ENCODE results near the gene LRRC46. TPM values are rescaled to one million over a fixed set of nuclear protein-coding genes. Genes with fewer than 3 reads are reported as not detected.

The LRRC46 gene
- total and polyA plus RNA-seq, 9 of the 15 experiments (the other 6 are each of a cell fraction or from before 2014, with no cell fraction given): 0.39 to 1.4 (median 0.53) TPM; not detected in 1

- Histone ChIP-seq H3K79me2 (ENCODE audit: control insufficient read depth, insufficient read depth, low read length) (peaks cover 9% of the 10 kb centered on the region), H3K9me1 (ENCODE audit: control insufficient read depth, insufficient read depth, low read length) (no peaks in the 10 kb centered on the region), H3K36me3 (ENCODE audit: control insufficient read depth, insufficient read depth, low read length) (peaks cover 55% of the 10 kb centered on the region; the same call in 2 of the 3 replicates), H2AFZ (ENCODE audit: low read depth, low read length) (no peak overlapping the region), H3K4me1 (replicated peaks in 1 of 2; ENCODE audit: control insufficient read depth in 2 of 2, insufficient read depth in 2 of 2, low read length in 2 of 2) (peaks cover 13 to 30% of the 10 kb centered on the region in 2 experiments), H3K9me3 (replicated peaks; ENCODE audit: control insufficient read depth, insufficient read depth, low read depth, low read length) (no peaks in the 10 kb centered on the region), H3K27ac (ENCODE audit: extremely low read depth, low read depth, low read length) (no peak overlapping the region), H3K27me3 (ENCODE audit: control insufficient read depth in 2 of 2, insufficient read depth in 2 of 2, low read length in 2 of 2) (no peaks in the 10 kb centered on the region), H4K20me1 (replicated peaks; ENCODE audit: control insufficient read depth, insufficient read depth, low read length) (no peaks in the 10 kb centered on the region), H3K9ac (ENCODE audit: insufficient read depth in 1 of 2, low read depth in 2 of 2, low read length in 2 of 2) (peak overlapping the region in 1 of 2 experiments; percentile 48; a peak in 2 of 4 replicates), H3K4me3 (no peak overlapping the region), H3K4me2 (ENCODE audit: insufficient read depth, low read length) (no peak overlapping the region)
- no TSS peak for BruUV-seq (replicated peaks)
- DNase-seq (ENCODE audit: extremely low read depth in 1 of 4, low spot score in 3 of 4) (no peak), FAIRE-seq (no peak), ATAC-seq (no peak)
- WGBS (ENCODE audit: insufficient coverage, low coverage, missing lambda C conversion rate): 87% methylated on average over 8 of the region's 10 CpGs
- in situ Hi-C loops (cut with MboI) (no loop called here), intact Hi-C loops (cut with micrococcal nuclease) (no loop called here)
- CTCF ChIA-PET (ENCODE audit: low intra/inter-chr PET ratio): no interaction called here
- no peak for TF ChIP-seq KDM2B (CRISPR knock-in tag; IDR thresholded peaks at IDR 0.05)
- no peak for TF ChIP-seq SNIP1 (IDR thresholded peaks at IDR 0.05; ENCODE audit: low read depth)
- TF ChIP-seq ZNF124 (CRISPR knock-in tag; IDR thresholded peaks at IDR 0.05): no peak
- TF ChIP-seq ZNF384 (IDR thresholded peaks at IDR 0.05; ENCODE audit: low read depth, low read length): no peak
- TF ChIP-seq NEUROD1 (IDR thresholded peaks at IDR 0.05; ENCODE audit: borderline replicate concordance, low read depth, low read length, partially characterized antibody): no peak
- TF ChIP-seq RBM22 (IDR thresholded peaks at IDR 0.05; ENCODE audit: low read depth, low read length, poor library complexity, severe bottlenecking): no peak
- no peak for TF ChIP-seq MXD1 (CRISPR knock-in tag; IDR thresholded peaks at IDR 0.05; ENCODE audit: borderline replicate concordance, poor library complexity, severe bottlenecking)
- no peak for TF ChIP-seq ZNF24 (IDR thresholded peaks at IDR 0.05)
- TF ChIP-seq HMGXB4 (CRISPR knock-in tag; IDR thresholded peaks at IDR 0.05): no peak
- TF ChIP-seq TCF15 (CRISPR knock-in tag; IDR thresholded peaks at IDR 0.05): no peak
- no peak for TF ChIP-seq SAFB (IDR thresholded peaks at IDR 0.05; ENCODE audit: borderline replicate concordance, low read depth, low read length)
- no peak for TF ChIP-seq JUNB (CRISPR knock-in tag; conservative IDR thresholded peaks at IDR 0.05)
- no peak for TF ChIP-seq HDAC1 (IDR thresholded peaks at IDR 0.05)
- TF ChIP-seq ZNF184 (CRISPR knock-in tag; IDR thresholded peaks at IDR 0.05): no peak
- no peak for TF ChIP-seq ATF6 (CRISPR knock-in tag; IDR thresholded peaks at IDR 0.05)
- no peak for TF ChIP-seq FOXK2 (conservative IDR thresholded peaks at IDR 0.05 in 1 of 2, IDR thresholded peaks at IDR 0.05 in 1 of 2; ENCODE audit: low read depth in 2 of 2)
- no peak for TF ChIP-seq NFXL1 (CRISPR knock-in tag; IDR thresholded peaks at IDR 0.05)
- POLR2A ChIA-PET: interaction anchor here (0.6 to 4.0 kb wide), 4 partner anchors 8 to 76 kb away, joined by 3 to 28 read pairs (median 3); partner anchors contain the start of genes LRRC46 and MRPL10
Measured at GRCh38 chr17:47819475-47819874, 12.0 kb upstream of the LRRC46 start.
